Smooth muscle cell (in vitro differentiated cells): ENCODE results near the gene ZNRD2. TPM values are rescaled to one million over a fixed set of nuclear protein-coding genes. Genes with fewer than 3 reads are reported as not detected.

Source experiments
- DNase-seq: peaks from one replicate; lab custom pipeline; 2025; ENCODE audit not compliant: unreplicated experiment; lab: John Stamatoyannopoulos, UW
- H2AFZ ChIP-seq: fragments of 200-600 bp; sonication (generic); 2 replicates; pipeline ENCODE4 v1.6.0; 2016; ENCODE audit warnings: antibody characterized with exemption, low read depth, mild to moderate bottlenecking
- H3F3A ChIP-seq: fragments of 200-600 bp; sonication (generic); 2 replicates; pipeline ENCODE4 v1.6.0; 2017; ENCODE audit warnings: antibody characterized with exemption, low read depth
- H3K27ac ChIP-seq: fragments of 200-600 bp; sonication (generic); 2 replicates; pipeline ENCODE4 v1.5.1; 2016; ENCODE audit warnings: low read depth, mild to moderate bottlenecking
- H3K27me3 ChIP-seq: fragments of 200-600 bp; sonication (generic); 2 replicates; pipeline ENCODE4 v1.6.1; 2016; ENCODE audit warnings: low read depth, mild to moderate bottlenecking
- H3K36me3 ChIP-seq: fragments of 200-600 bp; sonication (generic); 2 replicates; pipeline ENCODE4 v1.5.1; 2016; ENCODE audit warnings: low read depth
- H3K4me1 ChIP-seq: fragments of 200-600 bp; sonication (generic); 2 replicates; pipeline ENCODE4 v1.5.1; 2016; ENCODE audit warnings: low read depth
- H3K4me2 ChIP-seq: fragments of 200-600 bp; sonication (generic); 2 replicates; pipeline ENCODE4 v1.6.0; 2016; ENCODE audit warnings: mild to moderate bottlenecking
- H3K4me3 ChIP-seq: fragments of 200-600 bp; sonication (generic); 2 replicates; pipeline ENCODE4 v1.5.1; 2016; ENCODE audit warnings: mild to moderate bottlenecking
- H3K79me2 ChIP-seq: fragments of 200-600 bp; sonication (generic); 2 replicates; pipeline ENCODE4 v1.6.0; 2016; ENCODE audit warnings: low read depth, mild to moderate bottlenecking
- H3K9ac ChIP-seq: fragments of 200-600 bp; sonication (generic); 2 replicates; pipeline ENCODE4 v1.6.0; 2016; ENCODE audit warnings: low read depth
- H3K9me3 ChIP-seq: fragments of 200-600 bp; sonication (generic); replicated peaks from 2 replicates; pipeline ENCODE4 v1.5.1; 2016; ENCODE audit warnings: low read depth
- H4K20me1 ChIP-seq: fragments of 200-600 bp; sonication (generic); 2 replicates; pipeline ENCODE4 v1.6.0; 2016; ENCODE audit warnings: low read depth
- WGBS: methylation state at CpG from one replicate; pipeline ENCODE4 v1.1.7; 2016; ENCODE audit warnings: low lambda C conversion rate; 5-methylcytosine and 5-hydroxymethylcytosine counted together
- polyA plus RNA-seq: library from polyadenylated mRNA; unstranded; fragments of >200 nt; fragmentation: Nextera tagmentation; extraction: Ambion mirVana; gene quantifications from 2 replicates; pipeline ENCODE4 v1.2.1, GENCODE V29; 2016
- total RNA-seq: library from RNA; depleted of rRNA; stranded (reverse); fragments of >200 nt; gene quantifications from 2 replicates; pipeline ENCODE4 v1.2.3, GENCODE V29; 2014
- TF ChIP-seq, protein P1 (sequence below): fragments of 200-600 bp; sonication (generic); IDR thresholded peaks from 2 replicates; pipeline ENCODE4 v1.5.1; 2017; ENCODE audit warnings: borderline replicate concordance, mild to moderate bottlenecking, antibody characterized with exemption; ENCODE audit not compliant: insufficient read depth, poor library complexity, severe bottlenecking

Gene ZNRD2
- total and polyA plus RNA-seq, 2 experiments from 2014 or later = 55.5 to 105 TPM

DNA sequence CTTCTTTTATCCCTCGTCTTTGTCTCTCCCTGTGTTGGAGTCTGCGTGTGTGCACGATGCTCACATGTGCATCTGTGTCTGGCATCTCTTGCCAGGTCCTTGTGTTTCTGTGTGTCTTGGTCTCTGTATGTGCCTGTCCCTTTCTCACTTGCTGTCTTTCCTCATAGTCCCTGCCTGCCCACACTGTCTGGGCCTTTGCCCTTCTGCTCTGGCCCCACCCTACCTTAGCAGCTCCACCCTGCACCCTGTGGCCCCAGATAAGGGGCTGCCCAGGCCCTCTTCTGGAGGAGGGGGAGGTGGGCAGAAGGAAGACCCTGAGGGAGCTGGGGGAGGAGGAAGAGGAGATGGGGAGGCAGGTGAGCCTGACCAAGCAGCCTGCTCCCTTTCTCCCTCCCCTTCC, 8.4 kb downstream of the ZNRD2 start:
- Histone ChIP-seq H3F3A (peaks cover 15% of the 10 kb centered on the region), H3K4me2 (no peak overlapping the region), H3K4me1 (peaks cover 9% of the 10 kb centered on the region), H3K27ac (no peak overlapping the region), H3K9ac (no peak overlapping the region), H3K27me3 (no peaks in the 10 kb centered on the region), H4K20me1 (peaks cover 10% of the 10 kb centered on the region), H3K79me2 (no peaks in the 10 kb centered on the region), H3K36me3 (no peaks in the 10 kb centered on the region), H3K9me3 (no peaks in the 10 kb centered on the region), H2AFZ (no peak overlapping the region), H3K4me3 (no peak overlapping the region)
- TF ChIP-seq, protein P1, sequence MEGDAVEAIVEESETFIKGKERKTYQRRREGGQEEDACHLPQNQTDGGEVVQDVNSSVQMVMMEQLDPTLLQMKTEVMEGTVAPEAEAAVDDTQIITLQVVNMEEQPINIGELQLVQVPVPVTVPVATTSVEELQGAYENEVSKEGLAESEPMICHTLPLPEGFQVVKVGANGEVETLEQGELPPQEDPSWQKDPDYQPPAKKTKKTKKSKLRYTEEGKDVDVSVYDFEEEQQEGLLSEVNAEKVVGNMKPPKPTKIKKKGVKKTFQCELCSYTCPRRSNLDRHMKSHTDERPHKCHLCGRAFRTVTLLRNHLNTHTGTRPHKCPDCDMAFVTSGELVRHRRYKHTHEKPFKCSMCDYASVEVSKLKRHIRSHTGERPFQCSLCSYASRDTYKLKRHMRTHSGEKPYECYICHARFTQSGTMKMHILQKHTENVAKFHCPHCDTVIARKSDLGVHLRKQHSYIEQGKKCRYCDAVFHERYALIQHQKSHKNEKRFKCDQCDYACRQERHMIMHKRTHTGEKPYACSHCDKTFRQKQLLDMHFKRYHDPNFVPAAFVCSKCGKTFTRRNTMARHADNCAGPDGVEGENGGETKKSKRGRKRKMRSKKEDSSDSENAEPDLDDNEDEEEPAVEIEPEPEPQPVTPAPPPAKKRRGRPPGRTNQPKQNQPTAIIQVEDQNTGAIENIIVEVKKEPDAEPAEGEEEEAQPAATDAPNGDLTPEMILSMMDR = no peak
- WGBS = 96% methylated on average over 3 of the region's 3 CpGs
- no peak for DNase-seq

DNA sequence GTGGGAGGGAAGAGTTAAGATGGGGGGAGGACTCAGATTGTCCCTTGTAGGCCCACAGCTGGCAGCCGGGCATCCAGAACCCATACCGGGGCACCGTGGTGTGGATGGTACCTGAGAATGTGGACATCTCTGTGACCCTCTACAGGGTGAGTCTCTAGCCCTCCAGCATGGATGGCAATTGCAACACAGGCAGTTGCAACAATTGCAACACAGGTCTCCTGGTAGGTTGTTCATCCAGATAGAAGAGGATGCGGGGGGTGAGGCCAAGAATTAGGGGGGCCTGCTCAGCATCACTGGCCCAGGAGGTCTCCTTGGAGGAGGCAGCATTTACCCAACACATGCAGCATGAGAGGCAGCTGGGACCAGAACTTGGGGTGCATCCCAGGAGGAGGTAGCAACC, 9.0 kb downstream of the ZNRD2 start:
- Histone ChIP-seq H3K36me3 (no peaks in the 10 kb centered on the region), H3F3A (peaks cover 12% of the 10 kb centered on the region), H4K20me1 (peaks cover 7% of the 10 kb centered on the region), H2AFZ (no peak overlapping the region), H3K79me2 (no peaks in the 10 kb centered on the region), H3K4me1 (peaks cover 6% of the 10 kb centered on the region), H3K9ac (no peak overlapping the region), H3K27me3 (no peaks in the 10 kb centered on the region), H3K9me3 (no peaks in the 10 kb centered on the region), H3K4me2 (no peak overlapping the region), H3K4me3 (no peak overlapping the region), H3K27ac (no peak overlapping the region)
- DNase-seq = no peak
- TF ChIP-seq, protein P1 = no peak
- WGBS = 97% methylated on average over 4 of the region's 4 CpGs

DNA sequence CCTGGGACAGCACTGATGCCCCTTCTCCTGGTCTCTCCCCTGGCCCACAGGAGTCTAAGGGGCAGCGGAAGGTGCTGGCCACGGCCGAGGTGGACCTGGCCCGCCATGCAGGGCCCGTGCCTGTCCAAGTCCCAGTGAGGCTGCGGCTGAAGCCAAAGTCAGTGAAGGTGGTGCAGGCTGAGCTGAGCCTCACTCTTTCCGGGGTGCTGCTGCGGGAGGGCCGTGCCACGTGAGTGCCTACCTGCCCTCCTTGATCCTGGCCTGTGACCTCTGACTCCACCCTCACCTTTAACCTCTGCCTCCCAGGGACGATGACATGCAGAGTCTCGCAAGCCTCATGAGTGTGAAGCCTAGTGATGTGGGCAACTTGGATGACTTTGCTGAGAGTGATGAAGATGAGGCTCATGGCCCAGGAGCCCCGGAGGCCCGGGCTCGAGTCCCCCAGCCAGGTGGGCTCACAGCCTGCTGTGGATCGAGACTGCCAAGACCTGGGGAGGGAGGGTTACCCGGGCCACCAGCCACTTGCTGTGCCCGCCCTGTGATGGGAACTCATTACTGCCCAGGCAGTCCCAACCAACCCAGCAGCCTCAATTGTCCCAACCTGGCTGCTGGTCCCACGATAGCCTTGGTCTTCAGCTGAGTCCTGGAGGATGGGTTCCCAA, 9.9 kb downstream of the ZNRD2 start:
- H3K27me3 ChIP-seq = peaks cover 4% of the 10 kb centered on the region
- H3F3A ChIP-seq = peaks cover 7% of the 10 kb centered on the region
- no peak overlapping the region for H3K4me2 ChIP-seq
- TF ChIP-seq, protein P1 = no peak
- no peaks in the 10 kb centered on the region for H3K36me3 ChIP-seq
- no peak overlapping the region for H3K9ac ChIP-seq
- no peak overlapping the region for H3K27ac ChIP-seq
- no peaks in the 10 kb centered on the region for H3K79me2 ChIP-seq
- no peak overlapping the region for H2AFZ ChIP-seq
- WGBS = 96% methylated on average over 19 of the region's 19 CpGs
- H3K9me3 ChIP-seq = no peaks in the 10 kb centered on the region
- no peak overlapping the region for H3K4me3 ChIP-seq
- H4K20me1 ChIP-seq = peaks cover 7% of the 10 kb centered on the region
- H3K4me1 ChIP-seq = peaks cover 6% of the 10 kb centered on the region
- no peak for DNase-seq

DNA sequence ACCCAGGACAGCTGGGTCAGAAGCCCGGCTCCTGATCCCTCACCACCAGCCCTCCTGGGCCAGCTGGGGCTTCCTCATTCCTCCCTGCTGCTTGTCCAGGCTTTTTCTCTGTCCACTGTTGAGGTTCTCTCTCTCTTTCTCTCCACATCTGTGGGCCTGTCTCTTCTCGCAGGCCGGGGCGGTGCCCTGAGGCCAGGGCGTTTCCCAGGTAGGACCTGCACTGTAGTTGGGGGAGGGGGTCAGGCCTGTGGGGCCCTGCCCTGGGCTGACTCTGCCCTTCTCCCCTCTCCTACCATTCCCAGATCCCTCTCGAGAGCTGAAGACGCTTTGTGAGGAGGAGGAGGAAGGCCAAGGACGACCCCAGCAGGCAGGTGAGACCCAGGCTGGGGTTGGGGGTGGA, 10.5 kb downstream of the ZNRD2 start:
- no peak for DNase-seq
- Histone ChIP-seq H3K4me2 (no peak overlapping the region), H3K27ac (no peak overlapping the region), H3K36me3 (no peaks in the 10 kb centered on the region), H3K9ac (no peak overlapping the region), H3K79me2 (no peaks in the 10 kb centered on the region), H3K4me3 (no peak overlapping the region), H3K27me3 (peaks cover 4% of the 10 kb centered on the region), H4K20me1 (peaks cover 7% of the 10 kb centered on the region), H3K9me3 (no peaks in the 10 kb centered on the region), H2AFZ (no peak overlapping the region), H3F3A (peaks cover 5% of the 10 kb centered on the region), H3K4me1 (peaks cover 6% of the 10 kb centered on the region)
- TF ChIP-seq, protein P1 = no peak
- WGBS = 86% methylated on average over 8 of the region's 8 CpGs
